HAP-1 (cell line): ENCODE measurements around the gene LCN15.
"Not testable (repeated sequence)": the region's sequence is repeated elsewhere in the genome, so short reads cannot be mapped to it uniquely, and the experiment has no call there.

Experiments
- DNase-seq, 2 experiments: peaks; one replicate each; pipeline ENCODE4 v3.0.0-alpha.2; 2016 to 2020; ENCODE audit warnings: low spot score in 2 of 2
- H3K27me3 ChIP-seq: fragments of 250-450 bp; sonication (Bioruptor Pico); 2 replicates; pipeline ENCODE4 v1.5.1; 2020; ENCODE audit warnings: low read depth, mild to moderate bottlenecking, moderate library complexity
- H3K36me3 ChIP-seq: fragments of 250-450 bp; sonication (Bioruptor Pico); replicated peaks from 2 replicates; pipeline ENCODE4 v1.5.1; 2020; ENCODE audit warnings: mild to moderate bottlenecking
- H3K4me1 ChIP-seq: fragments of 250-450 bp; sonication (Bioruptor Pico); 2 replicates; pipeline ENCODE4 v1.5.1; 2020; ENCODE audit warnings: mild to moderate bottlenecking
- H3K4me3 ChIP-seq: fragments of 250-450 bp; sonication (Bioruptor Pico); 2 replicates; pipeline ENCODE4 v1.5.1; 2020; ENCODE audit warnings: mild to moderate bottlenecking, moderate library complexity
- H3K9me3 ChIP-seq: fragments of 250-450 bp; sonication (Bioruptor Pico); 2 replicates; pipeline ENCODE4 v1.5.1; 2020; ENCODE audit warnings: mild to moderate bottlenecking, moderate library complexity
- in situ Hi-C: fragments of 300-500 bp; cut with MboI; formaldehyde crosslinking; loops from 3 replicates; pipeline ENCODE4 v1.14.3; 2020; ENCODE audit warnings: low sequenced_read_pairs, inconsistent platforms, mixed read lengths

Gene LCN15

GRCh38 chr9:136790640-136791515, 26.6 kb upstream of the LCN15 start, which contains the start of gene TMEM141:
TSS of gene TMEM141 (plus strand) at chr9:136791344. CDS start at chr9:136791371, 27 bp downstream.
- Histone ChIP-seq H3K9me3 (no peaks in the 10 kb centered on the region), H3K36me3 (no peaks in the 10 kb centered on the region), H3K4me1 (peaks cover 12% of the 10 kb centered on the region), H3K27me3 (no peaks in the 10 kb centered on the region), H3K4me3 (peak within 1 kb of the TSS; percentile 61)
- in situ Hi-C loops, result loop anchor here (25.0 kb wide), 1 partner anchor 446 kb away; the partner anchor contains the start of genes CYSRT1, RNF224, SLC34A3 and TUBB4B
- peak; percentile 99 to 100 for DNase-seq

- no peaks in the 10 kb centered on the region for H3K36me3 ChIP-seq
- in situ Hi-C loops, result loop anchor here (10.0 to 25.0 kb wide), 2 partner anchors 245 to 448 kb away; partner anchors contain the start of genes CYSRT1, FUT7, RNF224 and SLC34A3
- H3K4me1 ChIP-seq, result peaks cover 12% of the 10 kb centered on the region
- no peak overlapping the region for H3K4me3 ChIP-seq
- no peak for DNase-seq
- H3K27me3 ChIP-seq, result no peaks in the 10 kb centered on the region
- no peaks in the 10 kb centered on the region for H3K9me3 ChIP-seq
These were observed 25.2 kb upstream of the LCN15 start for GRCh38 chr9:136789523-136789937.

- not testable (repeated sequence) for H3K4me3 ChIP-seq, DNase-seq, H3K27me3 ChIP-seq, H3K36me3 ChIP-seq, H3K9me3 ChIP-seq
- in situ Hi-C loops, result loop anchor here (10.0 to 25.0 kb wide), 2 partner anchors 246 to 448 kb away; partner anchors contain the start of genes CYSRT1, FUT7, RNF224 and SLC34A3
- H3K4me1 ChIP-seq, result peaks cover 12% of the 10 kb centered on the region
These were observed 24.6 kb upstream of the LCN15 start for GRCh38 chr9:136788644-136789522.

GRCh38 chr9:136787690-136788400, 23.5 kb upstream of the LCN15 start:
- H3K9me3 ChIP-seq, result no peaks in the 10 kb centered on the region
- in situ Hi-C loops, result loop anchor here (10.0 to 25.0 kb wide), 2 partner anchors 247 to 449 kb away; partner anchors contain the start of genes CYSRT1, FUT7, RNF224 and SLC34A3
- no peaks in the 10 kb centered on the region for H3K27me3 ChIP-seq
- peak; percentile 51 to 81 for DNase-seq
- H3K4me1 ChIP-seq, result peaks cover 12% of the 10 kb centered on the region
- no peaks in the 10 kb centered on the region for H3K36me3 ChIP-seq
- no peak overlapping the region for H3K4me3 ChIP-seq

GRCh38 chr9:136786983-136787382, 22.7 kb upstream of the LCN15 start:
- H3K9me3 ChIP-seq, H3K27me3 ChIP-seq, H3K4me3 ChIP-seq, DNase-seq, H3K36me3 ChIP-seq: not testable (repeated sequence)
- in situ Hi-C loops, result loop anchor here (10.0 to 25.0 kb wide), 2 partner anchors 248 to 450 kb away; partner anchors contain the start of genes CYSRT1, FUT7, RNF224 and SLC34A3
- peaks cover 12% of the 10 kb centered on the region for H3K4me1 ChIP-seq

- H3K9me3 ChIP-seq, result no peaks in the 10 kb centered on the region
- in situ Hi-C loops, result loop anchor here (10.0 to 25.0 kb wide), 2 partner anchors 248 to 451 kb away; partner anchors contain the start of genes CYSRT1, FUT7, RNF224 and SLC34A3
These were observed 22.1 kb upstream of the LCN15 start for GRCh38 chr9:136786451-136786850.

GRCh38 chr9:136785565-136786355, 21.4 kb upstream of the LCN15 start:
- DNase-seq, H3K9me3 ChIP-seq, H3K4me3 ChIP-seq, H3K27me3 ChIP-seq, H3K36me3 ChIP-seq: not testable (repeated sequence)
- peaks cover 12% of the 10 kb centered on the region for H3K4me1 ChIP-seq
- in situ Hi-C loops, result loop anchor here (10.0 to 25.0 kb wide), 2 partner anchors 249 to 452 kb away; partner anchors contain the start of genes CYSRT1, FUT7, RNF224 and SLC34A3

More at GRCh38 chr9:136786451-136786850, 22.1 kb upstream of the LCN15 start:
- no peak for DNase-seq
- H3K4me3 ChIP-seq, result no peak overlapping the region
- H3K4me1 ChIP-seq, result peaks cover 12% of the 10 kb centered on the region
- H3K36me3 ChIP-seq, result no peaks in the 10 kb centered on the region
- no peaks in the 10 kb centered on the region for H3K27me3 ChIP-seq

- Histone ChIP-seq H3K4me1 (peaks cover 9% of the 10 kb centered on the region), H3K9me3 (no peaks in the 10 kb centered on the region), H3K36me3 (no peaks in the 10 kb centered on the region), H3K27me3 (peaks cover 2% of the 10 kb centered on the region), H3K4me3 (no peak overlapping the region)
- in situ Hi-C loops, result loop anchor here (10.0 to 25.0 kb wide), 2 partner anchors 250 to 452 kb away; partner anchors contain the start of genes CYSRT1, FUT7, RNF224 and SLC34A3
- no peak for DNase-seq
These were observed 20.7 kb upstream of the LCN15 start for GRCh38 chr9:136784997-136785361.

- in situ Hi-C loops, result loop anchor here (10.0 to 25.0 kb wide), 2 partner anchors 250 to 453 kb away; partner anchors contain the start of genes CYSRT1, FUT7, RNF224 and SLC34A3
- peaks cover 6% of the 10 kb centered on the region for H3K27me3 ChIP-seq
- H3K36me3 ChIP-seq, result no peaks in the 10 kb centered on the region
- no peaks in the 10 kb centered on the region for H3K9me3 ChIP-seq
- DNase-seq, result peak in 1 of 2 experiments; percentile 61
- no peak overlapping the region for H3K4me3 ChIP-seq
- H3K4me1 ChIP-seq, result peaks cover 9% of the 10 kb centered on the region
These were observed 20.1 kb upstream of the LCN15 start for GRCh38 chr9:136784249-136784996.

GRCh38 chr9:136782452-136782851, 18.1 kb upstream of the LCN15 start:
- H3K4me1 ChIP-seq, result peaks cover under 1% of the 10 kb centered on the region; the same call in 1 of the 2 replicates
- no peaks in the 10 kb centered on the region for H3K9me3 ChIP-seq
- in situ Hi-C loops, result loop anchor here (10.0 to 25.0 kb wide), 2 partner anchors 252 to 455 kb away; partner anchors contain the start of genes CYSRT1, FUT7, RNF224 and SLC34A3
- no peaks in the 10 kb centered on the region for H3K36me3 ChIP-seq
- DNase-seq, result no peak
- peaks cover 16% of the 10 kb centered on the region for H3K27me3 ChIP-seq
- H3K4me3 ChIP-seq, result no peak overlapping the region

GRCh38 chr9:136779808-136780207, 15.5 kb upstream of the LCN15 start:
- Histone ChIP-seq H3K4me1 (no peaks in the 10 kb centered on the region), H3K36me3 (no peaks in the 10 kb centered on the region), H3K4me3 (no peak overlapping the region), H3K9me3 (no peaks in the 10 kb centered on the region), H3K27me3 (peaks cover 20% of the 10 kb centered on the region)
- no peak for DNase-seq
- in situ Hi-C loops, result loop anchor here (10.0 to 25.0 kb wide), 2 partner anchors 255 to 457 kb away; partner anchors contain the start of genes CYSRT1, FUT7, RNF224 and SLC34A3
